Stimulated activated CD8-positive, alpha-beta memory T cell treated with anti-CD3 and anti-CD28 coated beads, Interleukin-12 subunit alpha, Interleukin-12 subunit beta, amount 100 ng/mL, for 24 hours (primary cell): ENCODE measurements around the gene NPHP4.

Experiments used
- DNase-seq: peaks from one replicate; pipeline ENCODE4 v3.0.0-alpha.2; 2020; ENCODE audit errors: extremely low read depth

Gene NPHP4

DNA sequence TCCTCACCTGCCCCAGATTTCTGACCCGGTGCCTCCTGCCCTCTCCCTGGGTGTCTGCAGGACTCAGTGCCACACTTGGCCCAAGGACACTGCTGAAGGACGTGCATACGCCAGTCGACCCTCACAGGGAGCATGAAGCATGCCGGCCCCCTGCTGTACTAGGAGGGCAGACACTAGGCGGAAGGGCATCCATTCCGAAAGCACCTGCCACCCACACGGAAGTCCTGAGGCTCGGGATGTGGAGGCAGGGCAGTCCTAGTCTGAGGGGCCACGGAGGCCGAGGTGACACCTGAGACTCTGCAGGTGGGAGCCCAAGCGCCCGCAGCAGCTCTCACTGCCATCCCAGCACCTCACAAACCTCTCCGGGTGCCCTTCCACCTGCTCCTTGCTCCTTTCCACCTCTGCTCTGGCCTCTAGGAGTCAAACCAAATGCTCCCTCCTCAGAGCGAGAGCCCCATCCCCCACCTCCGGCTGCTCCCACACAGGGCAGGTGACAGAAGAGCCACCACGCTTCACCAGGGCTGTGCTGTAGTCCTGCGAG lies 2.4 kb downstream of the NPHP4 start:
- no peak for DNase-seq

DNA sequence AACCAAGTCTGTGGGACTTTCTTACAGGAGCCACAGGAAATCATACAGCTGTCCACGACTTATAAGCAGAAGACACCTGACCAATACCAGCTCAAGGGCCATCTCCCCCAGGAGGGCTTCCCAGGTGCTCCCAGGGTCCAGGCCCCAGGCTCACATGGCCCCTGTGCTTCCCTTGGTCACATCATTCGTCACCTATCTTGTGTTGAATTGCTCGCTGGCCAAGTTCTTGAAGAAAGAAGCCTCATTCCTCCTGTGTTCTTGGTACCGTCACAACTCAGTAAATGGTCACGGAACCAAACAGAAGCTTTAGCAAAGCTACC lies 3.0 kb downstream of the NPHP4 start:
- DNase-seq, result no peak

DNA sequence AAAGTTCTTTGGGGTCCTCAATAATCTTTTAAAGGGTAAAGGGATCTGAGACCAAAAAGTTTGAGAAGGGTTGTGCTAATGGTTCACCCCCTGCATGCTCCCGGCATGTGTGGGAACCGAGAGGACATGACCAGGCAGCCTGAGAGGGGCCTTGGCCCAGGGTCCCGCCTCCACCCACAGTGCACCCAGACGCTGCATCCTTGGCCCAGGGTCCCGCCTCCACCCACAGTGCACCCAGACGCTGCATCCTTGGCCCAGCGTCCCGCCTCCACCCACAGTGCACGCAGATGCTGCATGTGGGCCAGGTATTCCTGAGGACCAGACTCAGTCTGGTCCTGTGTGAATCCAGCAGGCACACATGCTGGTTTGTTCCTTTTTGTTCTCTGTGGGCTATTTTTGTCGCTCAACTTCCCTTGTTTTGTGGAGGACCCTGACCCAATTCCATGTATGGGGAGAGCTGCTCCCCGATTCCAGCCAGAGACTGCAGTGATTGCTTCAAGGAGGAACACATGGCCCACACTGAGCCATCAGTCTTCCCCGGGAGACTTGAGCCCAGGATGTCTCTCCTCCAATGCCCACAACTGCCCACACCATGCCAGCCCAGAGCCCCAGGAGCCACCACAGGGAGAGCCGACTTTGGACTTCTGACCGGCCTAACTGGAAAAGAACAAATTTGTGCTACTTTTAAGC lies 3.5 kb downstream of the NPHP4 start:
- no peak for DNase-seq

DNA sequence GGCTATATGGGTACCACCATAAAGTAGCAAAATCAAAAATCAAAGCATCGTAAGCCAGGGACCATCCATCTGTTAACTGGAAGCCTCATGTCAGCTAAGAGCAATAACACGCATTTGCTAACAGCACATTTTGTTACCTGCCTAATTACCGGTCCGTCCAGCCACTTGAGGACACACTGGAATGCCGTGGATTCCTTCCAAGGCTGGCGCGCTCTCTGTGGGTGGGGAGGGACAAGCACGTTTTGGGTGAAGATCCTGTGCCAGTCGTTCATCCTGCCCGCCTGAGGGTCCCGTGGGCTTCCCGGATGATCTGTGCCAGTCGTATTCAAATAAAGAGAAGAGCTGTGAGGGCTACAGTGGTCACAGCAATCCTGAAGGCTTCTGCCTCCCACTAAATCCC lies 6.2 kb downstream of the NPHP4 start:
- no peak for DNase-seq

- DNase-seq, result no peak
These were observed 7.0 kb downstream of the NPHP4 start for GRCh38 chr1:5985250-5985649.

GRCh38 chr1:5983361-5984103 lies 8.7 kb downstream of the NPHP4 start:
- DNase-seq, result no peak

GRCh38 chr1:5982868-5983267 lies 9.4 kb downstream of the NPHP4 start:
- no peak for DNase-seq

DNA sequence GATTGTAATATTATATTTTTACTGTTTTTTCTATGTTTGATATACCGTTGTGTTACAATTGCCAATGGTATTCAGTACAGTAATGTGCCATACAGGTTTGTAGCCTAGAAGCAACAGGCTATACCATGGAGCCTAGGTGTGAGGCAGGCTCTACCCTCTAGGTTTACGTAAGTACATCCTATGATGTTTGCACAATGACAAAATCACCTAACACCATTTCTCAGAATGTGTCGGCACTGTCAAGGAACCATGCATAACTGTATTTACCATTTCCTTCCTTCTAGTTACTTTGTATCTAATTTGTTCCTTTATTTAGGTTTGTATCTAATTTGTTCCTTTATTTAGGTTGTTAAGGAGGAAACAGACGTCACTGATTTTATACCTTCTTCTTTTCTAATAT lies 9.9 kb downstream of the NPHP4 start:
- DNase-seq, result no peak

GRCh38 chr1:5981009-5981380 lies 11.2 kb downstream of the NPHP4 start:
- no peak for DNase-seq

DNA sequence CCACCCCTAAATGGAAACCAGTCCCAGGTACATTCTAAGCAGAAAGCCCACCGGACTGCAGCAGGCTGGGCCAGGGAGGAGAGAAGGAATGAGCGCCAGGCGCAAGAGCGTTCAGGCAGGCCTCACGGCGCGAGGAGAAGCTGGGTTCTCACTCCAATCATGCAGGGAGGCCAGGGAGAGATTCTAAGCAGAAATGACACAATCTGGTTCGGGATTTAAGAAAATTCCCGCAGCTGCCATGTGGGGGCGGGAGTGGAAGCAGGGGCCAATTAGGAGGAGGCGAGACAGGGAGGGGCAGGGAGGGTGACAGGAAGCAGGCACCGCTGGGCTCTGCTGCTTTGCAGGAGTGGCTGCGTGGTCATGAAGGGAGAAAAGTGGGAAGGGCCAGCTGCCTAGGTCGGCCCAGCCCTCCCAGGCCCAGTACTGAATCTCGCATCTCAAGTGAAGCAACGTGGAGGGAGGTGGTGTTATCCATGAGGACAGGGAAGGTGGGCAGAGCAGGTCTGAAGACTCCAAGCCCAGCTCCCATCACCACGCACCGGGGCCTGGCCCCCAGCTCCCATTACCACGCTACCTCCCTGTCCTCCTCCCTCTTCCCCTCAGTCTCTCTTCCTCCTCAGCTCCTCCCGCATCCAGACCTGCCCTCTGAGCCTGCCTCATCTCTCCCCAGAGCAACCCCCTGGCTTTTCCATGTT lies 11.8 kb downstream of the NPHP4 start:
- DNase-seq, result no peak

- no peak for DNase-seq
These were observed 12.5 kb downstream of the NPHP4 start for GRCh38 chr1:5979536-5980313.

DNA sequence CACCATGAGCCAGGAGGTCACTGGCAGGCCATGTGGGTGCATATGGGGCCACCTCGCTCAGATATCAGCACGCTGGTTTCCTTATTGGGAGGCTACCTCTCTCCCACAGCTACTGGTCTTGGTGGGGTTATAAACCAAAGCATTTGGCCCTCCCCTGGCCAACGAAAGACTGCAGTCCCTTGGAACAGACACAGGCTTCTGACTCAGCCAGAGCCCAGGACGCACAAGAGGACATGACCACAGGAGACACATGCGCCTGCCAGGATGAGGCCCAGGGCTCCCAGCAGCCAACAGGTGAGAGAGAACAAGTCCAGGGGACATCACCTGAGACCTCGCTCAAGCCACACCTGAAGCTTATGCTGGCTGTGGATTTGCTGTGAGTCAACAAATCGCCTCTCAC lies 13.8 kb downstream of the NPHP4 start:
- DNase-seq, result no peak

- no peak for DNase-seq
These were observed 14.5 kb downstream of the NPHP4 start for GRCh38 chr1:5977494-5978444.

DNA sequence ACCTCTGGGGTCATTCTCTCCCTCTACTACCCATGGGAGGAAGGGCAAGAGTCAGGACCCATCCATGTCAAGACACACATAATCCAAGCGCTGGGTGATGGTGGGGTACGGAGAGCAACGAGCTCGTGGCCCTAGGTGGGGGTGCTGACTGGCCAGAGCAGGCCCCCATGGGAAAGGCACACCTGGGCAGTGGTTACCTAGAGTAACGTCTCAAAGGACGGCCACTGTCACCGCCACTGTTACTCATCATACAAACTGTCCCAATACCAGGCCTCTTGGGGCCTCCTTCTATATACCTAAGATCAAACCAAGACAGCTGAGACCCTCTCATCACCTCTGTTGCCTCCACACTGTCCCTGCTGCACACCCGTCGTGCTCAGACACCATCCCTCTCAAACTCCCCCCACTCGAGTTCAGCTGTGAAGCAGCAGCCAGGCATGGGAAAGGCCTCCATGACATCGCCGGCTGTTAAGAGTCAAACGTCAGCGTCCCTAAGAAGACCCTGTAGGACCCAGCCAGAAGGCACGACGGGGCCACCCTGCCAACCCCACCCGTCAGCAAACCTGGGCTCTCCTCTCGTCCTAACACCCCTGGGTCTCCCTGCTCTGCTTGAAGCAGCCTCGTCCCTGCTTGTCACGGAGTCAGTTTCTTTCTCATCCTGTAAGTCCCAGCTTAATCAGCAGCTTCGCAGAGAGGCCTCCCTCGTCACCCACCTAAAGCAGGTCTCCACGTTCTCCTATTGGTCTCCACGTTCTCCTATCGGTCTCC lies 15.3 kb downstream of the NPHP4 start:
- DNase-seq, result no peak

GRCh38 chr1:5976231-5976630 lies 16.0 kb downstream of the NPHP4 start:
- no peak for DNase-seq

DNA sequence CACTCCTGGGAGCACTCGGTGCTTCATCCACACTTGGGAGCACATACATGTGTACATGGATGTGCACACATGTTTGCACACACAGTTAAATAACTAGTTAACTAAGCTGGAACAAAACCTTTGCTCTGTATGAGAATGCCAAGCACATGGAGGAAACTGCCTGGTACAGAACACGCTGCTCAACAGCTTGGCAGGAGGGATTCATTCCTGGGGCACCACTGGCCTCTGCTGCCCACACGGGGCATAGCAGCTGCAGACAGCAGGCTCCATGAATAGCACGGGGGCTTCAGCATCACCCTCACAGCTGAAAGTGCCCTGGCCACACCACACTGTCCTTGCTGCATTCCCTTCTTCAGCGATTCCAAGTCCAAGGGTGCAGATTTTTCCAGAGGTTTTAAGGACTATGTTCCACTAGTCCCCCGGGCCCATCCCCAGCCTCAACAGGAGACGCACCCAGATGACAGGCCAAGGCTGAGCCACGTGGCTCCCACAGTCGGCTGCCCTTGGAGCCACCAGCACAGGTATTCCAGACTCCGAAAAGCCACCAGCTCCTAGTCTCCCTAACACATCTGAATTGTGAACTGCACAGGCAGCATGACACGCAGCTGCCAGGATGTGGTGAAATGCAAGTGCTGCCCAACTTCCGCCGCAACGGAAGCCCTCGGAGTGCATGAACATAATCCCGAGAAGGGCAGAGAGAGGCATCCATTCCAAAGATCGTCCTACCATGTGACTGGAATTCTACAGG lies 16.9 kb downstream of the NPHP4 start:
- no peak for DNase-seq

DNA sequence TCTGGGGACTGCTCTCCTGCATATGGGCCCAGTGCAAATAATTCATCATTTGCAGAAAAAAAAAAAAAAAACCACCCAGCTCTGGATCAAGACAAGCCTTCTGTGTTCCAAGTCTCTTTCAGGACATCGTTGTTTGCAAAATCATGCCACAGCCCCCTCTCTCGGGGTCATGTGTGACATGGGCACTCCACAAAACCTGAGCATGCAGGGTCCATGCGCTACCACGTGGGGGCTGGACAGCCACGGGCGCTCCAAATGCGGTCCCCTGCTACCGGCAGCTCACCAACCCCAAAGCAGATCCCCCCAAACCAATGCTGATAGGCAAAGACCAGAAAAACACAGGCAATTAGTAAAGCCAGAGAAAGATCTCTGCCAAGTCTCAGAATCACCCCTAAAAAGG lies 17.6 kb downstream of the NPHP4 start:
- no peak for DNase-seq

- no peak for DNase-seq
These were observed 18.5 kb downstream of the NPHP4 start for GRCh38 chr1:5973771-5974170.

GRCh38 chr1:5972198-5972520 lies 20.1 kb downstream of the NPHP4 start:
- no peak for DNase-seq
